ENCODE measurements around the gene NEMP1. TPM values are rescaled to one million over a fixed set of nuclear protein-coding genes. Genes with fewer than 3 reads are reported as not detected.

NEMP1 gene
- total RNA-seq, 6 experiments from 2014 or later, result 13.0 to 22.1 (median 20.7) TPM

DNA sequence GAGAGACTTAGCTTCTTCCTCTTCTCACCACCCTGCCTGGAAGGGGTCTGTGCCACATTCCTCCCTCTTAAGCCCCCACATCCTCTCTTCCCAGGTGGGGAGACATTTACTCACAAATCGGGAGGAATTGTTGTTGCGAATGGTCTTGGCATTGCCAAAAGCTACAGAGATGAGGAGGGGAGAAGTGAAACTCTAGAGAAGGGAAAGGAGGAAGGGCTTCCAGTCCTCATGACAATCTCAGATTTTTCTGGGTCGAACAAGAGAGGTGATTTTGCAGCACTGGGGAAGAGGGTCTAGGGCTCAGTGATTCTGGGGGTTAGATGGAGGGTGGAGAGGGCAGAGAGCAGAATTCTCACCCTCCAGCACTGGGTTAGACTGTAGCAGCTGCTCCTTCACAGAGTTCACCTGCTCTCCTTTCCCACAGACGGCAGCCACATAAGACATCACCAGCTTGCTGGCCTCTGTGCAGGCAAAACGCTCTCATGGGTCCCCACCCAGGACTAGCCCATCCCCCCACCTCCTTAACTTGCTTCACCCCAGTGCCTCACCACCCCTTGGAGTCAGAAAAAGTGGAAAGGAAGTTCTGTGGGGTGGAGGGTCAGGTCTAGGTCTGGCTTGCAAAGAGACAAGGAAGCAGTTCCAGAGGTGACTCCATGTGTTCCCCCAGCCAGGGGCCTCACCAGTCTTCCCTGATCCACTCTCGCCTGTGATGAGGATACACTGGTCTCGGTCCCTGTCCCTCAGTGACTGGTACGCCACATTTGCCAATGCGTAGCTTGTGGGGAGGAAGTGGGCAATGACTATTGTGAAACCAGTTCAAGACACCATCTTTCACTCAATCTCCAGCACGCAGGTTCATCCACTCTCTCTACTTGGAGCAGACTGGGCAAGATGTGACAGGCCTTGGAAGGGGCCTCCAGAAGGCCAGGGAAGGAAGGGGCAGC, 31.4 kb downstream of the NEMP1 start:
- TF ChIP-seq, protein P1, sequence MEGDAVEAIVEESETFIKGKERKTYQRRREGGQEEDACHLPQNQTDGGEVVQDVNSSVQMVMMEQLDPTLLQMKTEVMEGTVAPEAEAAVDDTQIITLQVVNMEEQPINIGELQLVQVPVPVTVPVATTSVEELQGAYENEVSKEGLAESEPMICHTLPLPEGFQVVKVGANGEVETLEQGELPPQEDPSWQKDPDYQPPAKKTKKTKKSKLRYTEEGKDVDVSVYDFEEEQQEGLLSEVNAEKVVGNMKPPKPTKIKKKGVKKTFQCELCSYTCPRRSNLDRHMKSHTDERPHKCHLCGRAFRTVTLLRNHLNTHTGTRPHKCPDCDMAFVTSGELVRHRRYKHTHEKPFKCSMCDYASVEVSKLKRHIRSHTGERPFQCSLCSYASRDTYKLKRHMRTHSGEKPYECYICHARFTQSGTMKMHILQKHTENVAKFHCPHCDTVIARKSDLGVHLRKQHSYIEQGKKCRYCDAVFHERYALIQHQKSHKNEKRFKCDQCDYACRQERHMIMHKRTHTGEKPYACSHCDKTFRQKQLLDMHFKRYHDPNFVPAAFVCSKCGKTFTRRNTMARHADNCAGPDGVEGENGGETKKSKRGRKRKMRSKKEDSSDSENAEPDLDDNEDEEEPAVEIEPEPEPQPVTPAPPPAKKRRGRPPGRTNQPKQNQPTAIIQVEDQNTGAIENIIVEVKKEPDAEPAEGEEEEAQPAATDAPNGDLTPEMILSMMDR (IDR thresholded peaks at IDR 0.05), result no peak
- H3K27me3 Mint-ChIP-seq (ENCODE audit: insufficient read depth), result peaks cover 12% of the 10 kb centered on the region
- 0 out of 2 replicates have a peak overlapping the region, but pooled peaks have one; percentile 1 for H3K4me3 Mint-ChIP-seq
- H3K36me3 Mint-ChIP-seq (ENCODE audit: low read depth), result no peaks in the 10 kb centered on the region
- H3K27ac Mint-ChIP-seq, result no peak overlapping the region
- H3K9me3 Mint-ChIP-seq, result no peaks in the 10 kb centered on the region
- DNase-seq, result no peak
- H3K4me1 Mint-ChIP-seq (ENCODE audit: low read depth), result peaks cover 44% of the 10 kb centered on the region

DNA sequence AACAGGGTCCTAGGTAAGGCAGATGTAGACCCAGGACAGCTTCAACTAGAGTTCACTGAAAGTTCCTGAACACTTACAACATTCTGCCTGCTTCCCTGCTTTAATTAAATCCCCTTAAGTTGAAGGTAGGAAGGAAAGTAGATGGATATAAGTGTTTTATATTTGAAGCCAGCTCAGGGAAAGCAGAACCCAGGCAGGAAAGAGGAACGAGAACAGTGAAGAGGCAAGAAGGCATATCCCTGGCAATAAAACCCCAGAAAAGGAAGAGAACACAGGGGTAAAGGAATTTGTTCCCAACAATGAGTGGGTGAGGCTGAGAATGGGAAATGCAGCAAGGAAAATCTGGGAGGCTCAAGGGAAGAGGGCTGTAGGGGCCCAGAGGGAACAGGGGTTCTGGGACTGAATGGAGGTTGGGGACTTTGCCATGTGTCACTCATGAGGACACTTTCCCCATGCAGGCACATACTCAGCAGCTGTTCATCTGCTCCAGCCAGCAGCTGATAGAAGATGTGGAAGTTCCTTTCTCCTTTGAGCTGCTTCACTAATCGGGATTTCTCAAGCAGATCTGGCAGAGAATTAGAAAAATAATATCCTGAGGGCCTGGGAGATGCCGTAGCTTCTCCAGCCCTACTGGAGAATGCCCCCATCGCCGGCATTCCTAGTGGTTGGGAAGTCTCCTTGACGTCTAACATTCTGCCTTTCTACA, 32.4 kb downstream of the NEMP1 start:
- H3K27me3 Mint-ChIP-seq (ENCODE audit: insufficient read depth), result peaks cover 18% of the 10 kb centered on the region

DNA sequence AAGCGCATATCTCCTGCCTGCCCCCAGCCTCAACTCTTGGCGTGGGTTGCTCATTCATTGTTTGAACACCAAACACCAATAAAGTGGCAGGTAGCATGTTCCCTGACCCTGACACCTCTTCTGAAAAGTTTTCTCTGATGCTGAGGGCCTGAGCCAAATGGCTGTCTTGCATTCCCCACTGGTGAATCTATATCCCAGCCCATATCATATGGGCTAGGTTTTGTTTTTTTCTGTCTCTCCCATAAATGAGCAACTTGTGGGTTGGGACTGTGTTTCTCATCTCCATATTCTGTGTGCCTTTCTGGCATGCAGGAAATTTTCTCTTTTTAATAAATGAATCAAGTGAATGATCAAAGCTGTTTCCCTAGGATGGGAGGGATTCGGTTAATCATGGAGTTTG, 33.7 kb downstream of the NEMP1 start:
- no peak overlapping the region for H3K4me3 Mint-ChIP-seq
- TF ChIP-seq, protein P1 (IDR thresholded peaks at IDR 0.05), result no peak
- peaks cover 44% of the 10 kb centered on the region for H3K4me1 Mint-ChIP-seq (ENCODE audit: low read depth)
- H3K36me3 Mint-ChIP-seq (ENCODE audit: low read depth), result no peaks in the 10 kb centered on the region
- H3K27ac Mint-ChIP-seq, result no peak overlapping the region
- peak; percentile 12 for DNase-seq
- H3K9me3 Mint-ChIP-seq, result no peaks in the 10 kb centered on the region
- H3K27me3 Mint-ChIP-seq (ENCODE audit: insufficient read depth), result peaks cover 28% of the 10 kb centered on the region

More for the DNA sequence above, 32.4 kb downstream of the NEMP1 start:
- no peak overlapping the region; the same call in 1 of the 2 replicates for H3K4me3 Mint-ChIP-seq
- H3K9me3 Mint-ChIP-seq, result no peaks in the 10 kb centered on the region
- TF ChIP-seq, protein P1 (IDR thresholded peaks at IDR 0.05), result no peak
- H3K4me1 Mint-ChIP-seq (ENCODE audit: low read depth), result peaks cover 44% of the 10 kb centered on the region
- H3K27ac Mint-ChIP-seq, result no peak overlapping the region
- DNase-seq, result no peak
- no peaks in the 10 kb centered on the region for H3K36me3 Mint-ChIP-seq (ENCODE audit: low read depth)

DNA sequence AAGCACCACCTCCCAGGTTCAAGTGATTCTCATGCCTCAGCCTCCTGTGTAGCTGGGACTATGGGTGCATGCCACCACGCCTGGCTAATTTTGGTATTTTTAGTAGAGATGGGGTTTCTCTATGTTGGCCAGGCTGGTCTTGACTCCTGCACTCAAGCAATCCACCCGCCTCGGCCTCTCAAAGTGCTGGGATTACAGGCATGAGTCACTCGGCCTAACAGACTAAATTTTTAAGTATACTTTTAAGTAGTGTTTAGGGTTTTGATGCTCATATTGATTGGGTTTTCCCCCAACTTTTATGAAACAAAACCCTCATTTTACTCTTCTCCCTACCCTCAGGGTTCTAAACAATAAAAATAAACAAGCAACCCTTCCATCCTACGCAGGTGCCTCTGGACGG, 34.1 kb downstream of the NEMP1 start:
- Mint-ChIP-seq H3K36me3 (ENCODE audit: low read depth) (no peaks in the 10 kb centered on the region), H3K4me1 (ENCODE audit: low read depth) (peaks cover 44% of the 10 kb centered on the region), H3K27ac (no peak overlapping the region), H3K4me3 (no peak overlapping the region), H3K9me3 (no peaks in the 10 kb centered on the region), H3K27me3 (ENCODE audit: insufficient read depth) (peaks cover 28% of the 10 kb centered on the region)
- DNase-seq, result no peak
- TF ChIP-seq, protein P1 (IDR thresholded peaks at IDR 0.05), result no peak

DNA sequence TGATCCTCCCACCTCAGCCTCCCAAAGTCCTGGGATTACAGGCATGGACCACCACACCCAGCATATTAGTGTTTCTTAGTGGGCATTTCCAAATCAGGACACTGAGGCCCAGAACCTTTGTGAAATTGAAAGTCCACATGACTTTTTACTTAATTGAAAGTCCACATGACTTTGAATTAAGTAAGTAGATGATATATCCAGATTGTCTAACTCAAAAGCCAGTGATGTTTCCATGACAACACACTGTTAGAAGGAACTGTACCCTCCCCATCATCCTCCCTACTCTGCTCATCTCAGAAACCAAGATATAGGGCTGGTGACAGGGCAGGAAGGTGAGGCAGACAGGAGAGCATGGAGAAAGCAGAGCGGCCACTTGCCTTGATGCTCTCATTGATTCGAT, 35.9 kb downstream of the NEMP1 start:
- Mint-ChIP-seq H3K9me3 (no peaks in the 10 kb centered on the region), H3K36me3 (ENCODE audit: low read depth) (no peaks in the 10 kb centered on the region; the same call in 1 of the 2 replicates), H3K27me3 (ENCODE audit: insufficient read depth) (peaks cover 30% of the 10 kb centered on the region), H3K4me1 (ENCODE audit: low read depth) (peaks cover 32% of the 10 kb centered on the region), H3K4me3 (no peak overlapping the region), H3K27ac (no peak overlapping the region)
- TF ChIP-seq, protein P1 (IDR thresholded peaks at IDR 0.05), result no peak
- no peak for DNase-seq

Data from HFFc6 (cell line).